GM18909 (cell line): ENCODE results near the gene DELE1.
"Not testable (repeated sequence)": the region's sequence is repeated elsewhere in the genome, so short reads cannot be mapped to it uniquely, and the experiment has no call there.

Experiments
- ATAC-seq: cut with Tn5 transposase; IDR thresholded peaks from one replicate; pipeline ENCODE4 v1.9.1; 2021; ENCODE audit warnings: mild to moderate bottlenecking; ENCODE audit not compliant: unreplicated experiment, poor library complexity

Gene DELE1

GRCh38 chr5:141920771-141921170 is 2.9 kb upstream of the DELE1 start:
- no peak for ATAC-seq

GRCh38 chr5:141922827-141923447 is 734 bp upstream of the DELE1 start:
- not testable (repeated sequence) for ATAC-seq

- ATAC-seq = no peak
Measured at GRCh38 chr5:141926434-141926833, 2.8 kb downstream of the DELE1 start.

- ATAC-seq = no peak
Measured at GRCh38 chr5:141928051-141928450, 4.4 kb downstream of the DELE1 start.

- no peak for ATAC-seq
Measured at GRCh38 chr5:141929398-141930058, 5.9 kb downstream of the DELE1 start.

GRCh38 chr5:141931694-141932093 is 8.0 kb downstream of the DELE1 start:
- no peak for ATAC-seq

- no peak for ATAC-seq
Measured at GRCh38 chr5:141933151-141933550, 9.5 kb downstream of the DELE1 start.

GRCh38 chr5:141934099-141934844 is 10.6 kb downstream of the DELE1 start:
- ATAC-seq = no peak

GRCh38 chr5:141935538-141935937 is 11.9 kb downstream of the DELE1 start:
- ATAC-seq = no peak

GRCh38 chr5:141940695-141941271 is 17.1 kb downstream of the DELE1 start:
- no peak for ATAC-seq

GRCh38 chr5:141941307-141941706 is 17.6 kb downstream of the DELE1 start:
- ATAC-seq = no peak

- ATAC-seq = no peak
Measured at GRCh38 chr5:141941779-141942178, 18.1 kb downstream of the DELE1 start.

- no peak for ATAC-seq
Measured at GRCh38 chr5:141942185-141942857, 18.6 kb downstream of the DELE1 start.

GRCh38 chr5:141944076-141944475 is 20.4 kb downstream of the DELE1 start:
- ATAC-seq = no peak

GRCh38 chr5:141945511-141946051 is 21.9 kb downstream of the DELE1 start:
- no peak for ATAC-seq

GRCh38 chr5:141947316-141947715 is 23.6 kb downstream of the DELE1 start:
- ATAC-seq = no peak

- no peak for ATAC-seq
Measured at GRCh38 chr5:141948812-141949211, 25.1 kb downstream of the DELE1 start.

GRCh38 chr5:141949511-141949910 is 25.8 kb downstream of the DELE1 start:
- no peak for ATAC-seq

GRCh38 chr5:141950207-141951005 is 26.7 kb downstream of the DELE1 start:
- no peak for ATAC-seq
